ENCODE measurements around the gene TNRC18. TPM values are rescaled to one million over a fixed set of nuclear protein-coding genes. Genes with fewer than 3 reads are reported as not detected.
A peak's percentile ranks its signal among the peaks of the same experiment; 100 is the strongest.
"Not testable (repeated sequence)": the region's sequence is repeated elsewhere in the genome, so short reads cannot be mapped to it uniquely, and the experiment has no call there.

Gene TNRC18
- total RNA-seq, 1 donor from 2014 or later, result 50.1 TPM

GRCh38 chr7:5267829-5268228, 155.8 kb downstream of the TNRC18 start:
- not testable (repeated sequence) for DNase-seq

- peak; percentile 28 for DNase-seq
Observed at GRCh38 chr7:5266191-5267028, 157.2 kb downstream of the TNRC18 start.

DNA sequence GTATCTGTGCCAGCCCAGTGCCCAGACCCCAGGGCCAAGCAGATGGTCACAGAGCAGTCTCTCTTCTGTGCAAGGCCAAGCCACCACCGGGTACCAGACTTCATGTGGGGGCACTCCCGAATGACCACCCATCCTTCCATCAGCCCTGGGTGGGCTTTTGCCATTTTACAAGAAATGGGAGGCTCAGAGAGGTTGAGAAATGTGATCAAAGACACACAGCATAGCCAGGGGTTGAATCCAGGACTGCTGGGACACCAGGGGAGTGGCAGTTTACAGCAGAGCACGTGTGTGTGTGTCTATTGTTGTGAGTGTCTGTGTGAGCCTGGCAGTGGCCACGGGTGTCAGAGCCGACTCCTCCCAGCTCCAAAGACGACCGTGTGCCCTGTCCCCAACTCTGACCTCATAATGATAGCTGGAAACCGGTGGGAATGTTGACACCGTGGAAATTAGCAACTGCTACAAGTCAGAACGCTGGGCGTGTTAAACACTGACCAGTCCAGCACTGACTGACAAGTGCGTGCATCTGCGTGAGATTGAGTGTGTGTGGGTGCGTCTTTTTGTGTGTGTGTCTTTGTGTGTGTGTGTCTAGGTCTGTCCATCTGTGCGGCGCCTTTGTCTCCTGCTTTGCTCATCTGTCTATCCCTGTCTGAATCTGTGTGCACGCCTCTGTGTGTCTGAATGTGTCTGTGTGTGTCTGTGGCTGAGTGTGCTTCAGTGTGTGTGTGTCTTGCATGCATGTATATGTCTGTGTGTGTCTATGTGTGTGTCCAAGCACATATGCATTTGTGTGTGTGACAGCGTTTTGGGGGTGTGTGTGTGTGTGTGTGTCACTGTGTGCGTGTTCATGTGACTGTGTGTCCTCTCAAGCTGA, 158.1 kb downstream of the TNRC18 start:
- no peak for DNase-seq

- not testable (repeated sequence) for DNase-seq
Observed at GRCh38 chr7:5263066-5263465, 160.6 kb downstream of the TNRC18 start.

GRCh38 chr7:5260530-5261068, 163.0 kb downstream of the TNRC18 start:
- not testable (repeated sequence) for DNase-seq

Other genes with a start within 250 kb of the TNRC18 start
- 46.6 TPM for gene WIPI2, start 233.6 kb downstream of the TNRC18 start, total RNA-seq
- 16.1 TPM for gene SLC29A4, start 140.9 kb downstream of the TNRC18 start, total RNA-seq
- gene FBXL18, start 90.0 kb upstream of the TNRC18 start, total RNA-seq, result 3.6 TPM
- gene ACTB, start 106.8 kb upstream of the TNRC18 start, total RNA-seq, result 1,571 TPM
- gene FSCN1, start 169.0 kb upstream of the TNRC18 start, total RNA-seq, result 157 TPM